Measurements from ENCODE around the gene DCAF12. TPM values are rescaled to one million over a fixed set of nuclear protein-coding genes. Genes with fewer than 3 reads are reported as not detected.

Gene DCAF12
- total and polyA plus RNA-seq, 2 of the 13 experiments (the other 11 are each of a cell fraction or from before 2014, with no cell fraction given): 26.8 to 37.4 TPM

GRCh38 chr9:34126207-34127034 is at the start of gene DCAF12 (continued):
- TF ChIP-seq, protein P1, sequence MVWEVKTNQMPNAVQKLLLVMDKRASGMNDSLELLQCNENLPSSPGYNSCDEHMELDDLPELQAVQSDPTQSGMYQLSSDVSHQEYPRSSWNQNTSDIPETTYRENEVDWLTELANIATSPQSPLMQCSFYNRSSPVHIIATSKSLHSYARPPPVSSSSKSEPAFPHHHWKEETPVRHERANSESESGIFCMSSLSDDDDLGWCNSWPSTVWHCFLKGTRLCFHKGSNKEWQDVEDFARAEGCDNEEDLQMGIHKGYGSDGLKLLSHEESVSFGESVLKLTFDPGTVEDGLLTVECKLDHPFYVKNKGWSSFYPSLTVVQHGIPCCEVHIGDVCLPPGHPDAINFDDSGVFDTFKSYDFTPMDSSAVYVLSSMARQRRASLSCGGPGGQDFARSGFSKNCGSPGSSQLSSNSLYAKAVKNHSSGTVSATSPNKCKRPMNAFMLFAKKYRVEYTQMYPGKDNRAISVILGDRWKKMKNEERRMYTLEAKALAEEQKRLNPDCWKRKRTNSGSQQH (CRISPR knock-in tag; IDR thresholded peaks at IDR 0.05; ENCODE audit: low read depth): 0 out of 2 replicates have a peak, but pooled peaks have one; percentile 42
- TF ChIP-seq ZBTB21 (CRISPR knock-in tag; IDR thresholded peaks at IDR 0.05): no peak
- TF ChIP-seq CBX5 (CRISPR knock-in tag; IDR thresholded peaks at IDR 0.05; ENCODE audit: borderline replicate concordance): 0 out of 2 replicates have a peak, but pooled peaks have one; percentile 7
- no peak for TF ChIP-seq CEBPG (CRISPR knock-in tag; IDR thresholded peaks at IDR 0.05)
- TF ChIP-seq, protein P2, sequence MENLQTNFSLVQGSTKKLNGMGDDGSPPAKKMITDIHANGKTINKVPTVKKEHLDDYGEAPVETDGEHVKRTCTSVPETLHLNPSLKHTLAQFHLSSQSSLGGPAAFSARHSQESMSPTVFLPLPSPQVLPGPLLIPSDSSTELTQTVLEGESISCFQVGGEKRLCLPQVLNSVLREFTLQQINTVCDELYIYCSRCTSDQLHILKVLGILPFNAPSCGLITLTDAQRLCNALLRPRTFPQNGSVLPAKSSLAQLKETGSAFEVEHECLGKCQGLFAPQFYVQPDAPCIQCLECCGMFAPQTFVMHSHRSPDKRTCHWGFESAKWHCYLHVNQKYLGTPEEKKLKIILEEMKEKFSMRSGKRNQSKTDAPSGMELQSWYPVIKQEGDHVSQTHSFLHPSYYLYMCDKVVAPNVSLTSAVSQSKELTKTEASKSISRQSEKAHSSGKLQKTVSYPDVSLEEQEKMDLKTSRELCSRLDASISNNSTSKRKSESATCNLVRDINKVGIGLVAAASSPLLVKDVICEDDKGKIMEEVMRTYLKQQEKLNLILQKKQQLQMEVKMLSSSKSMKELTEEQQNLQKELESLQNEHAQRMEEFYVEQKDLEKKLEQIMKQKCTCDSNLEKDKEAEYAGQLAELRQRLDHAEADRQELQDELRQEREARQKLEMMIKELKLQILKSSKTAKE (CRISPR knock-in tag; IDR thresholded peaks at IDR 0.05; ENCODE audit: borderline replicate concordance): no peak
- TF ChIP-seq RCOR2 (CRISPR knock-in tag; IDR thresholded peaks at IDR 0.05): 0 out of 2 replicates have a peak, but pooled peaks have one; percentile 26
- no peak; the same call in 1 of the 2 replicates for TF ChIP-seq GATAD2A (CRISPR knock-in tag; IDR thresholded peaks at IDR 0.05)
- no peak for TF ChIP-seq CHD2 (IDR thresholded peaks at IDR 0.05; ENCODE audit: low read depth, low read length)
- TF ChIP-seq ZNF263 (CRISPR knock-in tag; IDR thresholded peaks at IDR 0.05): no peak
- TF ChIP-seq, protein P3, sequence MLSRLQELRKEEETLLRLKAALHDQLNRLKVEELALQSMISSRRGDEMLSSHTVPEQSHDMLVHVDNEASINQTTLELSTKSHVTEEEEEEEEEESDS (CRISPR knock-in tag; IDR thresholded peaks at IDR 0.05; ENCODE audit: borderline replicate concordance): peak; percentile 84; the same call in 1 of the 2 replicates
- TF ChIP-seq ZNF775 (CRISPR knock-in tag; IDR thresholded peaks at IDR 0.05; ENCODE audit: borderline replicate concordance): no peak; the same call in 1 of the 2 replicates
- TF ChIP-seq ZNF577 (CRISPR knock-in tag; IDR thresholded peaks at IDR 0.05; ENCODE audit: borderline replicate concordance, low read depth): no peak
- peak; percentile 93; the same call in 1 of the 2 replicates for TF ChIP-seq ZNF33B (CRISPR knock-in tag; IDR thresholded peaks at IDR 0.05)
- TF ChIP-seq MYNN (CRISPR knock-in tag; IDR thresholded peaks at IDR 0.05; ENCODE audit: low read depth): peak; percentile 86; the same call in 1 of the 2 replicates
- TF ChIP-seq ARNTL (CRISPR knock-in tag; IDR thresholded peaks at IDR 0.05): 0 out of 2 replicates have a peak, but pooled peaks have one; percentile 38
- TF ChIP-seq, protein P4, sequence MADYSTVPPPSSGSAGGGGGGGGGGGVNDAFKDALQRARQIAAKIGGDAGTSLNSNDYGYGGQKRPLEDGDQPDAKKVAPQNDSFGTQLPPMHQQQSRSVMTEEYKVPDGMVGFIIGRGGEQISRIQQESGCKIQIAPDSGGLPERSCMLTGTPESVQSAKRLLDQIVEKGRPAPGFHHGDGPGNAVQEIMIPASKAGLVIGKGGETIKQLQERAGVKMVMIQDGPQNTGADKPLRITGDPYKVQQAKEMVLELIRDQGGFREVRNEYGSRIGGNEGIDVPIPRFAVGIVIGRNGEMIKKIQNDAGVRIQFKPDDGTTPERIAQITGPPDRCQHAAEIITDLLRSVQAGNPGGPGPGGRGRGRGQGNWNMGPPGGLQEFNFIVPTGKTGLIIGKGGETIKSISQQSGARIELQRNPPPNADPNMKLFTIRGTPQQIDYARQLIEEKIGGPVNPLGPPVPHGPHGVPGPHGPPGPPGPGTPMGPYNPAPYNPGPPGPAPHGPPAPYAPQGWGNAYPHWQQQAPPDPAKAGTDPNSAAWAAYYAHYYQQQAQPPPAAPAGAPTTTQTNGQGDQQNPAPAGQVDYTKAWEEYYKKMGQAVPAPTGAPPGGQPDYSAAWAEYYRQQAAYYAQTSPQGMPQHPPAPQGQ (CRISPR knock-in tag; IDR thresholded peaks at IDR 0.05; ENCODE audit: borderline replicate concordance): no peak
- peak; percentile 86 for TF ChIP-seq ZNF670 (CRISPR knock-in tag; IDR thresholded peaks at IDR 0.05; ENCODE audit: borderline replicate concordance)
- TF ChIP-seq ZNF589 (CRISPR knock-in tag; conservative IDR thresholded peaks at IDR 0.05): 0 out of 2 replicates have a peak, but pooled peaks have one; percentile 52
- TF ChIP-seq SMARCC2 (IDR thresholded peaks at IDR 0.05): no peak
- peak; percentile 76; the same call in 1 of the 2 replicates for TF ChIP-seq MTA1 (CRISPR knock-in tag; IDR thresholded peaks at IDR 0.05; ENCODE audit: borderline replicate concordance)
- 0 out of 2 replicates have a peak, but pooled peaks have one; percentile 75 for TF ChIP-seq NFKBIZ (CRISPR knock-in tag; IDR thresholded peaks at IDR 0.05)
- TF ChIP-seq ZC3H13 (CRISPR knock-in tag; IDR thresholded peaks at IDR 0.05): peak; percentile 50; the same call in 1 of the 2 replicates
- TF ChIP-seq, protein P5, sequence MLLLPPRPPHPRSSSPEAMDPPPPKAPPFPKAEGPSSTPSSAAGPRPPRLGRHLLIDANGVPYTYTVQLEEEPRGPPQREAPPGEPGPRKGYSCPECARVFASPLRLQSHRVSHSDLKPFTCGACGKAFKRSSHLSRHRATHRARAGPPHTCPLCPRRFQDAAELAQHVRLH (CRISPR knock-in tag; IDR thresholded peaks at IDR 0.05; ENCODE audit: borderline replicate concordance, low read depth): peak; percentile 80; the same call in 1 of the 2 replicates
- TF ChIP-seq ZNF510 (CRISPR knock-in tag; IDR thresholded peaks at IDR 0.05; ENCODE audit: low read depth): peak; percentile 94; the same call in 1 of the 2 replicates
